IPS DF 4.7 (cell line): ENCODE measurements around the gene AOC2.
"Not testable (repeated sequence)": the region's sequence is repeated elsewhere in the genome, so short reads cannot be mapped to it uniquely, and the experiment has no call there.

ENCODE experiments used
- DNase-seq: peaks from one replicate; pipeline ENCODE4 v3.0.0-alpha.2; 2013; ENCODE audit warnings: low spot score; ENCODE audit errors: extremely low read depth

The AOC2 gene

DNA sequence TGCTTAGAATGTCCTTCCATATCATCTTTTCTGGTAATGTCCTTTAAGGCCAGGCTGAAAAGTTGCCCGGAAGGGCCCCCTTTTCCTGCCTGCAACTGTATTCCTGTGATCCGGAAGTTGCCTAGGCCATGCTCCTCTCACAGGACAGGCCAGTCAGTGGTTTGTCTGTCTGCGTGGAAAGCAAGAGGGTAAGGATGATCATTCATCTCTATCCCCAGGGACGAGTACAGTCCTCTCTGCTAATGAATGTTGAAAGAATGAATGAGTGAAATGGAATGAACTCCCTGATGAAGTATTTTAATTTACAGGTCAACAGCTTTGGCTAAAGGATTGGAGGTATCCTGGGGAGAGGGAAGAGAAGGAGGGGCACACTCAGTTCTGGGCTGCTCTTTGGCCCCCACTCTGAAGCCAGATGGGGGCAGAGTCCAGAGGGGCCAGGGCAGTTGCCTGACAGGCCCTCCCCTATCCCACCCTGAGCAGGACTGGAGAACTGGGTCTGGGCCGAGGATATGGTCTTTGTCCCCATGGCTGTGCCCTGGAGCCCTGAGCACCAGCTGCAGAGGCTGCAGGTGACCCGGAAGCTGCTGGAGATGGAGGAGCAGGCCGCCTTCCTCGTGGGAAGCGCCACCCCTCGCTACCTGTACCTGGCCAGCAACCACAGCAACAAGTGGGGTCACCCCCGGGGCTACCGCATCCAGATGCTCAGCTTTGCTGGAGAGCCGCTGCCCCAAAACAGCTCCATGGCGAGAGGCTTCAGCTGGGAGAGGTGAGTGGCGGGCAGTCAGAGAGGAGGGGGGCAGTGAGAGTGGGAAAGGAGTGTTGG, 9.8 kb downstream of the AOC2 start:
- DNase-seq = no peak

DNA sequence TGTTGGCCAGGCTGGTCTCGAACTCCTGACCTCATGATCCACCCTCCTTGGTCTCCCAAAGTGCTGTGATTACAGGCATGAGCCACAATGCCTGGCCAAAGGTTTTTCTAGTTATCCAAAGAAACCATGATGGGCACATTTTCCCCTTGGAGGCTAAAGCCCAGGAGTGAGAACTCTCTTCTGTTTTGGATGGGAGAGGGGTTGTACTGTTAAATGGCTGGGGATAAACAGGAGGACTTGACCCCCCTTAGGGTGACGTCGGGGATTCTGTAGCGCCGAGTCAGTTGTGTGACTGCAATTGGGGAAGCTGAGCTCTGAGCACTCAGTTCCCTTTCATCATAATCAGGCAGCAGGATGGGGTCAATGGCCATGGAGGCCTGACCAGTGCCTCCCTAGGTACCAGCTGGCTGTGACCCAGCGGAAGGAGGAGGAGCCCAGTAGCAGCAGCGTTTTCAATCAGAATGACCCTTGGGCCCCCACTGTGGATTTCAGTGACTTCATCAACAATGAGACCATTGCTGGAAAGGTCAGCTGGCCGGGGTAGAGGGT, 10.7 kb downstream of the AOC2 start:
- no peak for DNase-seq

DNA sequence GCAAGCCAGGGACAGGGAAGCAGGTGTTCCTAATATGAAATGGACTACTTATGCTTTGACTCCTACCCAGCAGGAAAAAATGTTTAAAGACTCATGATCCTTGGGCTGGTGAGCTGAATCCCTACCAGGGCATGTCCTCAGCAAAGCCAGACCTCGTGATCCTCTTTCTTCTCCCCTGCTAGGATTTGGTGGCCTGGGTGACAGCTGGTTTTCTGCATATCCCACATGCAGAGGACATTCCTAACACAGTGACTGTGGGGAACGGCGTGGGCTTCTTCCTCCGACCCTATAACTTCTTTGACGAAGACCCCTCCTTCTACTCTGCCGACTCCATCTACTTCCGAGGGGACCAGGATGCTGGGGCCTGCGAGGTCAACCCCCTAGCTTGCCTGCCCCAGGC, 11.7 kb downstream of the AOC2 start:
- DNase-seq = not testable (repeated sequence)

DNA sequence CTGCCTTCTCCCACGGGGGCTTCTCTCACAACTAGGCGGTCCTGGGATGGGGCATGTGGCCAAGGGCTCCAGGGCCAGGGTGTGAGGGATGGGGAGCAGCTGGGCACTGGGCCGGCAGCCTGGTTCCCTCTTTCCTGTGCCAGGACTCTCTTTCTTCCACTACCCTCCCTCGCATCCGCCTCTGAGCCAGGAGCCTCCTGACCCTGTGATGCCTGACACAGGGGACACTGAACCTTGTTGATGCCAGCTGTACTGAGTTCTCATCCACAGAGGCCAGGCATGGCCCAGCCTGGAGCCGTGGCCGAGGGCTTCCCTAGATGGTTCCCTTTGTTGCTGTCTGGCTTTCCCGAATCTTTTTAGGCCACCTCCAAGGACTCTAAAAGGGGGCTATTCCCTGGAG, 12.1 kb downstream of the AOC2 start:
- DNase-seq = not testable (repeated sequence)

DNA sequence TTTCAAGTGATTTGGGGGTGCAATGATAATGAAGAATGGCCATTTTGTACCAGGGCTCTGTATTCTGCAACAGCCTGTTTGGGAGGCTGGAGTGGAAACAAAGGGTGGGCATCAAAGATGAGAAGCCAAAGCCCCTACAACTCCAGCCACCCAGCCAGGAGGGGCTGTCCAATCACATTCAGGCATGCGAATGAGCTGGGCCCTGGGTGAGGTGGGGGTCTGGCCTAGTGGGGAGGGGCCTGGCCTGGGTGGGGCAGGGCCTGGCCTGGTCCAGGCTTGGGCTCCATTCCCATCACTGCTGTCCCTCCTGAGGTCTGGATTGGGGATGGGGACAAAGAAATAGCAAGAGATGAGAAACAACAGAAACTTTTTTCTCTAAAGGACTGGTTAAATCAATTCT, 13.0 kb downstream of the AOC2 start:
- no peak for DNase-seq

DNA sequence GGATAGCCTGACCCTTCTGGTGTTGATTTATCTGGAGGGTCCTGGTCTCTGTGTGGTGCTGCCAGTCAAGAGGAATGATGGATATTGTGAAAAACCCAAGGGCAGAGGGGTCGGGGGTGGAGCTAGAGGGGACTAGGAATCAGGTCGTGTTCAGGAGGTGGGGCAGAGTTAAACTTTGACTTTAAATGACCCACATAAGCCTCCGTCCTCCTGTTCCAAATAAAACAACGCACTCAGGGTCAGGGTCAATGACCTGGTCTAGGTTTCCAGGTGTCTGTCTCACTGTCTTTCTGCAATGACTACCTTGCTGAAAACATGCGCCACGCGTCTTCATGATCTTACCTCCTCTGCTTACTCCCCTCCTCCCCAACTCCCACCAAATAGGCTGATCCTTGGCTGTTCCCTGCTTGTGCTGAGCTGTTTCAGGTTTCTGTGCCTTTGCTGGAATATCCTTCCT, 21.3 kb downstream of the AOC2 start:
- no peak for DNase-seq

DNA sequence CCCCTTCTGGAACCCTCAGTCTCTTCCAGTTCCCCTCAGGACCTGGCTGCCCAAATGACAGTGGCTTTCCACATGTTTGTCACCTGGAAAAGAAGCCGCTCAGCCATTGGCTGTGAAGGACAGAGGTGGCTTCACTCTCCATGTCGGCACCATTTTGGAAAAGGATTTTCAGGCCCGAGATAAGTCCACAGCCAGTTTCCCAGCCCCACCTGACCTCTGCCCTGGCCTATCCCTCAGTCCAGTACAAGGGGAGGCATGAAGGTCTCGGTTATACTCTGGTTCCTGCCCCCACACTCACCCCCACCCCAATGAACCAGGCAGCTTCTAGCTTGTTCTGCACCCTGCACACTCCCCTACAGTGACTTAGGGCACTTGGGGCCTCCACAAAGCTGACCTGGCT, 21.8 kb downstream of the AOC2 start:
- DNase-seq = no peak

DNA sequence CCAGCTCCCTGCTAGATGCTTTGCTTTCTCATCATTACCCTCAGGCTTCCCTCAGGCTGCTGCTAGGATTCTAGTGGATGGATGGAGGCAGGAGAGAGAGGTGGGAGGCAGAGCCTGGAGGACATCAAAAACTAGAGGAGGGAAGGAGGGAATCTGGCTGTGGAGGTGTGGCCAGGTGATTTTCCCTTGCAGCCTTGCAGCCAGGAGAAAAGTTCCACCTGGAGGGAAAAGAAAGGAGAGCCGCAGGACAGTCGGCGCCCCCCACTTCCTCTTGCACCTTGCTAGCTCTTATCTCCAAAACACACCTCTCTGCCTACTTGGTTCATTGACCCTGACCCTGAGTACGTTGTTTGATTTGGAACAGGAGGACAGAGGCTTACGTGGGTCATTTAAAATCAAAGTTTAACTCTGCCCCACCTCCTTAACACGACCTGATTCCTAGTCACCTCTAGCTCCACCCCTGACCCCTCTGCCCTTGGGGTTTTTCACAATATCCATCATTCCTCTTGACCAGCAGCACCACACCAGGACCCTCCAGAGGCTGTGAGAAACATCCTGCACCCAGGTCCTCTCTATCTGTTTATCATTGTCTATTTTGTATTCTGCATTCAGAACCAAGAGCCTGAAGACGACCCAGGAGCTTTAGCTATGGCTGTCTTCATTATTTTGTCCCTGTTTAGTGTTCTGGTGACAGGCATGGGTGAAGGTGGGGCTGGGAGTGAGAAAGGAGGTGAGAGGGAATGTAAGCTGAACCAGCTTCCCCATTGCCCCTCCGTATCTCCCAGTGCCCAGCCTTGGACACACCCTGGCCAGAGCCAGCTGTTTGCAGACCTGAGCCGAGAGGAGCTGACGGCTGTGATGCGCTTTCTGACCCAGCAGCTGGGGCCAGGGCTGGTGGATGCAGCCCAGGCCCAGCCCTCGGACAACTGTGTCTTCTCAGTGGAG, 22.5 kb downstream of the AOC2 start:
- no peak for DNase-seq

DNA sequence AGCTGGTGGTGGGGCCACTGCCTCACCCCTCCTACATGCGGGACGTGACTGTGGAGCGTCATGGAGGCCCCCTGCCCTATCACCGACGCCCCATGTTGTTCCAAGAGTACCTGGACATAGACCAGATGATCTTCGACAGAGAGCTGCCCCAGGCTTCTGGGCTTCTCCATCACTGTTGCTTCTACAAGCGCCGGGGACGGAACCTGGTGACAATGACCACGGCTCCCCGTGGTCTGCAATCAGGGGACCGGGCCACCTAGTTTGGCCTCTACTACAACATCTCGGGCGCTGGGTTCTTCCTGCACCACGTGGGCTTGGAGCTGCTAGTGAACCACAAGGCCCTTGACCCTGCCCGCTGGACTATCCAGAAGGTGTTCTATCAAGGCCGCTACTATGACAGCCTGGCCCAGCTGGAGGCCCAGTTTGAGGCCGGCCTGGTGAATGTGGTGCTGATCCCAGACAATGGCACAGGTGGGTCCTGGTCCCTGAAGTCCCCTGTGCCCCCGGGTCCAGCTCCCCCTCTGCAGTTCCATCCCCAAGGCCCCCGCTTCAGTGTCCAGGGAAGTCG, 23.4 kb downstream of the AOC2 start:
- DNase-seq = not testable (repeated sequence)

DNA sequence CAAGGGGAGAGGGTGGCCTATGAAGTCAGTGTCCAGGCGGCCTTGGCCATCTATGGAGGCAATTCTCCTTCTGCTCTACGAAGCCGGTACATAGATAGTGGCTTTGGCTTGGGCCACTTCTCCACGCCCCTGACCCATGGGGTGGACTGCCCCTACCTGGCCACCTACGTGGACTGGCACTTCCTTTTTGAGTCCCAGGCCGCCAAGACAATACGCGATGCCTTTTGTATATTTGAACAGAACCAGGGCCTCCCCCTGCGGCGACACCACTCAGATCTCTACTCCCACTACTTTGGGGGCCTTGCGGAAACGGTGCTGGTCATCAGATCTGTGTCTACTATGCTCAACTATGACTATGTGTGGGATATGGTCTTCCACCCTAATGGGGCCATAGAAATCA, 24.0 kb downstream of the AOC2 start:
- DNase-seq = no peak

DNA sequence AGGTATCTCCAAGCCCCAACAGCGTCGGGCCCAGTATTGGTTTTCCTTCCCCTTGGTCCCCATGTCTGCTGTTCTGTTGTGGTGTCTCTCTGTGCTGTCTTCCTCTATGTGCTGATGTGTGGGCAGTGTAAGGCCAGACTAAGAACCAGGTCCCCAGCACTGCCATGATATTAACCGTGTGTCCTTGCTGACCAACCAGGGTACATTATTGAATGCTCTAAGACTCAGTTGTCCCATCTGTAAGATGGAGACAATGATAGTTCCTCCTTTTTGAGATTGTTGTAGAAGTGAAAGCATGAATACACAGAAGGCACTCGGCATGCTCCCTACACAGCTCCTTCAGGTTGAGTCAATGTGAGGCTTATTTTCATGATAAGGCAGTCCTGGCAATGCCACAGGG, 27.3 kb downstream of the AOC2 start:
- no peak for DNase-seq

DNA sequence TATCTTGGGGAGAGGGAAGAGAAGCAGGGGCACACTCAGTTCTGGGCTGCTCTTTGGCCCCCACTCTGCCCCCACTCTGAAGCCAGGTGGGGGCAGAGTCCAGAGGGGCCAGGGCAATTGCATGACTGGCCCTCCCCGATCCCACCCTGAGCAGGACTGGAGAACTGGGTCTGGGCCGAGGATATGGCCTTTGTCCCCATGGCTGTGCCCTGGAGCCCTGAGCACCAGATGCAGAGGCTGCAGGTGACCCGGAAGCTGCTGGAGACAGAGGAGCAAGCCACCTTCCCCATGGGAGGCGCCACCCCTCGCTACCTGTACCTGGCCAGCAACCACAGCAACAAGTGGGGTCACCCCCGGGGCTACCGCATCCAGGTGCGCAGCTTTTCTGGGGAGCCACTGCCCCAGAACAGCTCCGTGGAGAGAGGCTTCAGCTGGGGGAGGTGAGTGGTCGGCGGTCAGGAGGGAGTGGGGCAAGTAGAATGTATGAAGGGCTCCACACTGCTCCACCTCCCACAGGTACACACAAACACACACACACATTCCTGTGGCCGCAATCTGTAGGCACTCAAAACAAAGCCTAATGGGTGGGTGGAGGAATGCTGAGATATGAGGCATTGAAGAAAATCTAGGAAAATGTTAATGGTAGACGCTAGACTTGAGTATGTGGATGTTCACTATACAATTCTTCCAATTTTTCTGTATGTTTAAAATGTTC, 28.0 kb downstream of the AOC2 start:
- DNase-seq = no peak

DNA sequence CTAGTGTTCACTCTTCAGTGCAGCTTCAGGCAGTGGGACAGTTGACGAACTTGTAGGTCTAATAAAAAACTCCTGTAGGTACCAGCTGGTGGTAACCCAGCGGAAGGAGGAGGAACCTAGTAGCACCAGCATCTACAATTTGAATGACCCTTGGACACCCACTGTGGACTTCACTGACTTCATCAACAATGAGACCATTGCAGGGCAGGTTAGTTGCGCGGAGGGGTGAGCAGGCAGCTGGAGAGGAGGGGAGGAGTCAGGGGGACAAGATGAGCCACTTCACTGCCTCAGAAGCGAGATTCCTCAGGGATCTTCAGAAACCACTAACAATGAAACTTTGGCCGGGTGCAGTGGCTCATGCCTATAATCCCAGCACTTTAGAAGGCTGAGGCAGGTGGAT, 28.9 kb downstream of the AOC2 start:
- no peak for DNase-seq

DNA sequence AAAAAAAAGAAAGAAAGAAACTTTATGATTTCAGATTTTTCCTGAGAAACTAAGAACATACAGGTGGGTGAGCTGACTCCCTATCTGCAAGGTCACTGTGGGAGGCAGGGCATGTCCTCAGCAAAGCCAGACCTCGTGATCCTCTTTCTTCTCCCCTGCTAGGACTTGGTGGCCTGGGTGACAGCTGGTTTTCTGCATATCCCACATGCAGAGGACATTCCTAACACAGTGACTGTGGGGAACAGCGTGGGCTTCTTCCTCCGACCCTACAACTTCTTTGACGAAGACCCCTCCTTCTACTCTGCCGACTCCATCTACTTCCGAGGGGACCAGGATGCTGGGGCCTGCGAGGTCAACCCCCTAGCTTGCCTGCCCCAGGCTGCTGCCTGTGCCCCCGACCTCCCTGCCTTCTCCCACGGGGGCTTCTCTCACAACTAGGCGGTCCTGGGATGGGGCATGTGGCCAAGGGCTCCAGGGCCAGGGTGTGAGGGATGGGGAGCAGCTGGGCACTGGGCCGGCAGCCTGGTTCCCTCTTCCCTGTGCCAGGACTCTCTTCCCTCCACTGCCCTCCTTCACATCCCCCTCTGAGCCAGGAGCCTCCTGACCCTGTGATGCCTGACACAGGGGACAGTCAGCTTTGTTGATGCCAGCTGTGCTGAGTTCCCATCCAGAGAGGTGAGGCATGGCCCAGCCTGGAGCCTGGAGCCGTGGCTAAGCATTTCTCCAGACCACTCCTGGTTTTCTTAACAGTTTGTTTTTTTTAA, 29.7 kb downstream of the AOC2 start:
- DNase-seq = not testable (repeated sequence)

DNA sequence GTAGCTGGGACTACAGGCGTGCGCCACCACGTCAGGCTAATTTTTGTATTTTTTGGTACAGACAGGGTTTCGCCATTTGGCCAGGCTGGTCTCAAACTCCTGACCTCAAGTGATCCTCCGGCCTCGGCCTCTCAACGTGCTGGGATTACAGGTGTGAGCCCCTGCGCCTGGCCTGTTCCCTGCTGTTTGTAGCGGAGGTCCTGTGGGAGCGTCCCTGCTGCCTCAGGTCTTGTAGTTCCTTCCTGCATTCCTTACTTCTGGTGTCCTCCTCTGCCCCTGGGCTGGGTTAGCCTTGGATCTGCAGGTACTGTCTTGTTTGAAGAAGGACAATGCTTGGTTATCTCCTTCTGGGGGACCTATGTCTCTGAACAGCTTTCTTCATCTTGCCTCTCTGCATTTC, 32.7 kb downstream of the AOC2 start:
- DNase-seq = no peak

DNA sequence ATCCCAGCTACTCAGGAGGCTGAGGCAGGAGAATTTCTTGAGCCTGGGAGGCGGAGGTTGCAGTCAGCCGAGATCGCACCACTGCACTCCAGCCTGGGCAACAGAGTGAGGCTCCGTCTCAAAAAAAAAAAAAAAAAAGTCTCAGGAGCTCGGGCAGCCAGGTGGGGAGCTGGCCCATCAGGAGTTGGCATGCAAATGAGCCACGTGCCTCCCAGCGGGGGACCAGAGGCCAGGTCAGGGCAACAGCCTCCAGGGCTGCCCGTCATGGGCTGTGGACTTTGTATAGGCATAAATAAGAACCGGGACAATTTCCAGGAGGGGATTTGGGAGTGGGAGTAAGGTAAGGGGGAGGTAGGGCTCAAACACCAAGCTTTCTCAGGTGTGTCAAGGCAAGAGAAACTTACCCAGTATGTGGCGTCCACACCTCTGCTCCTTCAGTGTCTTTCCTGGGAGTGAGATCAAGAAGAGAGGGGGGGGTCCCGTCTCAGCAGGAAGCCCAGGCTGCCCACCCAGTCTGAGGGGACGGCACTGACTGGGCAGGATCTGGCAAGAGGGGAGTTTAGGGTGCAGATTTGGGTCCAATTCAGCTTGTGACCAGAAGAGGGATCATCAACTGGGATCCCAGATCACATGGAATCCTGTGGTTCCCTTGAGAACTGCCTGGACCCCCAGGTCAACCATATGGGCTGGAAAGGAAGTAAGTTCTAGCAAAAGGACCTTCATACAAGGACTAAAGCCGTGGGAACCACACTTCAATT, 33.9 kb downstream of the AOC2 start:
- peak; percentile 44 for DNase-seq

DNA sequence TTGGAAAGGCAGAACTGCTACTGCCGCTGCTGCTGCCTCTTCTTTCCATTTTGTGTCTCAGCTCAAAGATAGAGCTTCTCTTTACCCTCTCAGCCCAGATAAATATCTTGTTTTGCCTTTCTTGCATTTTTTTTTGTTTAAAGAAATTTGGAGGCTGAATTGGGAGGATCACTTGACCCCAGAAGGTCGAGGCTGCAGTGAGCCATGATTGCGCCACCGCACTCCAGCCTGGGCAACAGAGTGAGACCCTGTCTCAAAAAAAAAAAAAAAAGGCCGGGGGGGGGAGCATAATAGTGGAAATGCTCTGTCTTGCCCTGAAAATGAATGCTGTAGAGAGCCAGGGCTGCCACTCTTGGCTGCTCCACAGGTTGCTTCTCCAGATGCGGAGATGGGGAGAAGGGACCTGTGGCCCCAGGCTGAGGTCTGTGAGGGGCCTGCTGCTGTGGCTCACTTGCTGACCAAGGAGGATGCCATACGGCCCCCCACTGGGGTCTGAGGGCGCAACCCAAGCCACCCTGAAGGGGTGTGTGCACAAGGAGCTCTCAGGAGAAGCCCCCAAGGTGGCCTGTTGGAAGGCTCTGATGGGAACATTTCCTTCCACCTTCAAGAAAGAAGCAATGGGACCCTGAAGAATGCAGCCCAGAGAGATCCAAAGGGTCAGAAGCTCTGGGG, 34.7 kb downstream of the AOC2 start:
- DNase-seq = no peak

DNA sequence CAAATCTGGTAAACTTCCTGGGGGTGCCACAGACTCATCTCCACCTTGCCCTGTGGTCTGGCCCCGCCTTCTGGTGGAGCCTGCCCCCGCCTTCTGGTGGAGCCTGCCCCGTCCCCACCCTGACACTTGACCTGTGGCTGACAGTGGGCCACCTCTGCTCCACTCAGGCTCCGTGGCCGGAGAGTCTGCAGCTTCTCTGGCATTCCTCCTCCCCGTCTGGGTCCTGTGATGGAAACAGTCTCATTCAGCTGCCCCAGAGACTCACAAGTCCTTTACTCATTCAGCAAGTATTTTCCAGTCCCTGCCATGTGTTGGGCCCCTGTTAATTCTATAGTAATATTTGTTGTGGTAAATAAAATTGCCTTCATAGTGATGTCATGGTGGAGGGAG, 35.2 kb downstream of the AOC2 start:
- DNase-seq = no peak

DNA sequence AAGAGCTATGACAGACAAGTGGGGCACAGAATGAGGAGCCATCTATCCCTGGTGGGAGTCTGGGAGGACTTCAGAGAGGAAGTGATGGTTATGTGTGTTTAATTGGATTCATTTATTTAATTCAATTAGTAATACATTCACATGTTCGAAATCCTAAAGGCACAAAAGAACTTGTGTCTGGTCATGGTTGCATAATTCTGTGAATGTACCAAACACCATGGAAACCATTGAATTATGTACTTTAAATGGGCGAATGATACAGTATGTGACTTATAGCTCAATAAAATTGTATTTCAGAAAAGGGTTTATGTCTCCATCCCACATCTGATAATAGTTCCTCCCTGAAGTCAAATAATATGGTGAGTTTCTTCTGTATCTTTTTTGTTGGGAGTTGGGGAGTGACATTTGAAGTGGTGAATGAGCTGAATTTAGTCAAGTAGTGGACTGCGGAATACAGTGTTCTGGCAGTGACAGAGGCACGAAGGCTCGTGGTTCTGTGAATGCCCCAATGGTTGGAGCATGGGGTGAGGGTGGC, 36.5 kb downstream of the AOC2 start:
- no peak for DNase-seq
